Glutamatergic neuron (in vitro differentiated cells): Measurements from ENCODE around the gene DIP2A. TPM values are rescaled to one million over a fixed set of nuclear protein-coding genes. Genes with fewer than 3 reads are reported as not detected.

Experiments used
- DNase-seq: peaks from one replicate; pipeline ENCODE4 v3.0.0; 2022
- H3K27ac Mint-ChIP-seq: one replicate; pipeline ENCODE4 v1.8.0; 2020; ENCODE audit warnings: mild to moderate bottlenecking, mixed read lengths, inconsistent platforms; ENCODE audit not compliant: unreplicated experiment
- H3K27me3 Mint-ChIP-seq: one replicate; pipeline ENCODE4 v1.8.0; 2020; ENCODE audit warnings: mild to moderate bottlenecking, moderate library complexity, mixed read lengths, inconsistent platforms; ENCODE audit not compliant: unreplicated experiment
- H3K36me3 Mint-ChIP-seq: one replicate; pipeline ENCODE4 v1.8.0; 2020; ENCODE audit warnings: mild to moderate bottlenecking, mixed read lengths, inconsistent platforms; ENCODE audit not compliant: unreplicated experiment
- H3K4me1 Mint-ChIP-seq: one replicate; pipeline ENCODE4 v1.8.0; 2020; ENCODE audit warnings: mild to moderate bottlenecking, low read depth, mixed read lengths, inconsistent platforms; ENCODE audit not compliant: unreplicated experiment
- H3K4me3 Mint-ChIP-seq: one replicate; pipeline ENCODE4 v1.8.0; 2020; ENCODE audit warnings: mild to moderate bottlenecking, mixed read lengths, inconsistent platforms; ENCODE audit not compliant: unreplicated experiment
- H3K9me3 Mint-ChIP-seq: one replicate; pipeline ENCODE4 v1.8.0; 2020; ENCODE audit warnings: mild to moderate bottlenecking, moderate library complexity, mixed read lengths, inconsistent platforms; ENCODE audit not compliant: unreplicated experiment
- CTCF ChIP-seq: fragments of 200-600 bp; sonication (generic); IDR thresholded peaks from one replicate; pipeline ENCODE4 v1.5.0; 2021; ENCODE audit not compliant: partially characterized antibody, unreplicated experiment
- total RNA-seq: library from RNA; stranded (reverse); fragmentation: NEBNext Ultra II Directional; extraction: Animal tissue kit (Norgen Biotek cat#: 25700); gene quantifications from one replicate; pipeline ENCODE4 v1.2.1, GENCODE V29; 2021; ENCODE audit not compliant: unreplicated experiment

DIP2A gene
- total RNA-seq, 1 donor from 2014 or later, result 55.4 TPM

- no peaks in the 10 kb centered on the region for H3K27me3 Mint-ChIP-seq
- H3K27ac Mint-ChIP-seq, result no peak overlapping the region
- TF ChIP-seq CTCF, result no peak
- no peak overlapping the region for H3K4me3 Mint-ChIP-seq
- H3K36me3 Mint-ChIP-seq, result no peaks in the 10 kb centered on the region
- no peaks in the 10 kb centered on the region for H3K4me1 Mint-ChIP-seq
- DNase-seq, result no peak
- H3K9me3 Mint-ChIP-seq, result no peaks in the 10 kb centered on the region
Observed at GRCh38 chr21:46618738-46619379, 160.2 kb downstream of the DIP2A start.

Other genes with a start within 250 kb of the DIP2A start
- 390 TPM for gene LSS, start 230.1 kb upstream of the DIP2A start, total RNA-seq
- 121 TPM for gene MCM3AP, start 173.3 kb upstream of the DIP2A start, total RNA-seq
- gene YBEY, start 172.5 kb upstream of the DIP2A start, total RNA-seq, result 19.6 TPM
- gene C21orf58, start 135.0 kb upstream of the DIP2A start, total RNA-seq, result 9.7 TPM
- 117 TPM for gene PCNT, start 134.7 kb upstream of the DIP2A start, total RNA-seq
- not detected for gene S100B, start 146.2 kb downstream of the DIP2A start, total RNA-seq
- gene PRMT2, start 176.8 kb downstream of the DIP2A start, total RNA-seq, result 124 TPM